ENCODE measurements around the gene FUZ.

FUZ gene

DNA sequence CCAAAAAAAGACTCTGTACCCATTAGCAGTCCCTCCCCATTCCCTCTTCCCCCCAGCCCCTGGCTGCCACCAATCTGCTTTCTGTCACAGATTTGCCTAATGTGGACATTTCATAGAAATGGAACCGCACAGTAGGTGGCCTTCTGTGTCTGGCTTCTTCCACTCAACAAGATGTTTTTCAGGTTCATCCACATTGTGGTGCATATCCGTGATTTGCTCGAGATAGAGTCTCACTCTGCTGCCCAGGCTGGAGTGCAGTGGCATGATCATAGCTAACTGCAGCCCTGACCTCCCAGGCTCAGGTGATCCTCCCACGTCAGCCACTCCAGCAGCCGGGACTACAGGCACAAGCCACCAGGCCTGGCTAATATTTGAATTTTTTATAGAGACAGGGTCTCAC, 25.3 kb downstream of the FUZ start:
- TF ChIP-seq, protein P1, sequence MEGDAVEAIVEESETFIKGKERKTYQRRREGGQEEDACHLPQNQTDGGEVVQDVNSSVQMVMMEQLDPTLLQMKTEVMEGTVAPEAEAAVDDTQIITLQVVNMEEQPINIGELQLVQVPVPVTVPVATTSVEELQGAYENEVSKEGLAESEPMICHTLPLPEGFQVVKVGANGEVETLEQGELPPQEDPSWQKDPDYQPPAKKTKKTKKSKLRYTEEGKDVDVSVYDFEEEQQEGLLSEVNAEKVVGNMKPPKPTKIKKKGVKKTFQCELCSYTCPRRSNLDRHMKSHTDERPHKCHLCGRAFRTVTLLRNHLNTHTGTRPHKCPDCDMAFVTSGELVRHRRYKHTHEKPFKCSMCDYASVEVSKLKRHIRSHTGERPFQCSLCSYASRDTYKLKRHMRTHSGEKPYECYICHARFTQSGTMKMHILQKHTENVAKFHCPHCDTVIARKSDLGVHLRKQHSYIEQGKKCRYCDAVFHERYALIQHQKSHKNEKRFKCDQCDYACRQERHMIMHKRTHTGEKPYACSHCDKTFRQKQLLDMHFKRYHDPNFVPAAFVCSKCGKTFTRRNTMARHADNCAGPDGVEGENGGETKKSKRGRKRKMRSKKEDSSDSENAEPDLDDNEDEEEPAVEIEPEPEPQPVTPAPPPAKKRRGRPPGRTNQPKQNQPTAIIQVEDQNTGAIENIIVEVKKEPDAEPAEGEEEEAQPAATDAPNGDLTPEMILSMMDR (IDR thresholded peaks at IDR 0.05; ENCODE audit: insufficient read depth, low read length, missing control alignments), result no peak
- H3K4me3 ChIP-seq (ENCODE audit: low read depth, low read length), result no peak overlapping the region
- POLR2A ChIA-PET, result no interaction called here
- CTCF ChIA-PET, result no interaction called here
- DNase-seq (ENCODE audit: low read depth, low spot score), result no peak

DNA sequence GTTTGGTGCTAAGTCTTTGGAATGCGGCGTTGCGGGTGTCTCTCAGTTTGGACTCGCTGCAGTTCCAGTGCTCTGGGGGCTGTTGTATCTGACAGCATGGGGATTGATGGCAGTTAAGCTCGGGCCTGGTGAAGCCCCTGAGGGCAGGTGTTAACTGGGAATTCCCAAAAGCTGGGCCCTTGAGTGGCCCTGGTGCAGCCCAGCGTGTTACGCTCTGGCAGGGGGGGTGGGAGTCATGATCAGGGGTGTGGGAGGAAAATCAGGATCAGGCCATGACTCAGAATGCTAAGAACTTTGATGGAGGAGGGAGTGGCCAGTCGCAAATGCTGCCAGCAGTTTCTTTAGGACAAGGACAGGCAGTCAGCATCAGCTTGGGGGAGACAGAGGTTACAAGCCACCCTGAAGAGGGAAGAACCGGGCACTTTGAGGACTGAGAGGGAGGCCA, 26.7 kb downstream of the FUZ start:
- DNase-seq (ENCODE audit: low read depth, low spot score), result no peak
- CTCF ChIA-PET, result interaction anchor here (0.9 to 1.3 kb wide), 3 partner anchors 10 to 105 kb away, joined by 4 to 5 read pairs (median 4); no protein-coding TSS in a partner anchor
- TF ChIP-seq, protein P1 (IDR thresholded peaks at IDR 0.05; ENCODE audit: insufficient read depth, low read length, missing control alignments), result no peak

DNA sequence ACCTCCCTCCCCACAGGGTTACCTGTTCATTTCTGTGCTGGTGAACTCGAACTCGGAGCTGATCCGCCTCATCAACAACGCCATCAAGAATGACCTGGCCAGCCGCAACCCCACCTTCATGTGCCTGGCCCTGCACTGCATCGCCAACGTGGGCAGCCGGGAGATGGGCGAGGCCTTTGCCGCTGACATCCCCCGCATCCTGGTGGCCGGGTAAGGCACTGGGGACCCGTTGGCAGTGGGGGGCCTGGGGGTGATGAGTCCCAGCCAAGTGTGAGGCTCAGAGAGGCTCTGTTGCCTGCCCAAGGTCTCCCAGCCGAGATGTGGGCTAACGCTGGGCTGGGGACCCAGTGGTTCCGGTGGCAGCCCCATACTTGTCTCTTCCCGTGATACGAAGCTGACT, 30.6 kb downstream of the FUZ start:
- POLR2A ChIA-PET, result no interaction called here
- CTCF ChIA-PET, result no interaction called here
- no peak for DNase-seq (ENCODE audit: low read depth, low spot score)
- H3K4me3 ChIP-seq (ENCODE audit: low read depth, low read length), result no peak overlapping the region
- TF ChIP-seq, protein P1 (IDR thresholded peaks at IDR 0.05; ENCODE audit: insufficient read depth, low read length, missing control alignments), result no peak

More for the DNA sequence above, 26.7 kb downstream of the FUZ start:
- POLR2A ChIA-PET, result interaction anchor here (0.5 to 0.8 kb wide), 3 partner anchors 20 to 69 kb away, joined by 3 to 4 read pairs (median 3); partner anchors contain the start of genes AP2A1 and TSKS
- no peak overlapping the region for H3K4me3 ChIP-seq (ENCODE audit: low read depth, low read length)

DNA sequence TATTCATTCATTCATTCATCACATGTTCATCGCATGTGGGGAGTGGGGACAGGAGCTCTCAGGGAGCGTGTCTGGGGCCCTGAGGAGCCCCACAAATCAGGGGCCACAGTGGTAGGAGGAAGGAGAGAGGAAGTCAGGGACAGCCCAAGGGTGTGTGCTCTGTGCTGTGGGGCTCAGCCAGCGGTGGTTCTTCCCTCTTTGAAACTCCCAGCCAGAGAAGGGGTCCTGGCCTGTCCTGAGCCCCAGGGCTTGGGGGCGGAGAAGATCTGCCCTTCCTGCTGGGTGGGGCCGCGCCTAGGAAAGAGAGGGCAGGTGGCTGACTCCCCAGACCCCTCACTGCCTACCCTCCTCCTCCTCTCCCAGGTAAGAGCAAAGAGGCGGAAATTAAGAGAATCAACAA, 31.7 kb downstream of the FUZ start:
- H3K4me3 ChIP-seq (ENCODE audit: low read depth, low read length), result no peak overlapping the region
- TF ChIP-seq, protein P1 (IDR thresholded peaks at IDR 0.05; ENCODE audit: insufficient read depth, low read length, missing control alignments), result no peak
- no peak for DNase-seq (ENCODE audit: low read depth, low spot score)
- ChIA-PET CTCF (no interaction called here), POLR2A (no interaction called here)

DNA sequence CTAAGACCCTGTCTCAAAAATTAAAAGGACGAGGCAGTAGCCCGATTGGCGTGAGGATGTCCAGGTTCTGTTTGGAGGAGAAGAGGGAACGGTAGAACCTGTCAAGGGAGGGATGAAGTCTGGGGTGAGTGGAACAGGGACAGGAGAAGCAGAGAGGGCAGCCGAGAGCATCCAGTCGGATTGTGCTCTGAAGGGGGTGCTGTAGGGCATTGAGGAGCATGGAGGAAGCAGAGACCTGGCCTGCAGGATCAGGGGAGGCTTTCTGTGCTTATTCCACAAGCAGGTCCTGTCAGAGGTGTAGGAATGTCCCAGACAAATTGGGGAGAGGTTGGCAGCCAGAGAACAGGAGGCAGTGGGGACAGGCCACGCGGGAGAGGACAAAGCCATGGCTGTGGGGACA, 32.2 kb downstream of the FUZ start:
- CTCF ChIA-PET, result no interaction called here
- TF ChIP-seq, protein P1 (IDR thresholded peaks at IDR 0.05; ENCODE audit: insufficient read depth, low read length, missing control alignments), result no peak
- no peak for DNase-seq (ENCODE audit: low read depth, low spot score)
- POLR2A ChIA-PET, result no interaction called here
- no peak overlapping the region for H3K4me3 ChIP-seq (ENCODE audit: low read depth, low read length)

DNA sequence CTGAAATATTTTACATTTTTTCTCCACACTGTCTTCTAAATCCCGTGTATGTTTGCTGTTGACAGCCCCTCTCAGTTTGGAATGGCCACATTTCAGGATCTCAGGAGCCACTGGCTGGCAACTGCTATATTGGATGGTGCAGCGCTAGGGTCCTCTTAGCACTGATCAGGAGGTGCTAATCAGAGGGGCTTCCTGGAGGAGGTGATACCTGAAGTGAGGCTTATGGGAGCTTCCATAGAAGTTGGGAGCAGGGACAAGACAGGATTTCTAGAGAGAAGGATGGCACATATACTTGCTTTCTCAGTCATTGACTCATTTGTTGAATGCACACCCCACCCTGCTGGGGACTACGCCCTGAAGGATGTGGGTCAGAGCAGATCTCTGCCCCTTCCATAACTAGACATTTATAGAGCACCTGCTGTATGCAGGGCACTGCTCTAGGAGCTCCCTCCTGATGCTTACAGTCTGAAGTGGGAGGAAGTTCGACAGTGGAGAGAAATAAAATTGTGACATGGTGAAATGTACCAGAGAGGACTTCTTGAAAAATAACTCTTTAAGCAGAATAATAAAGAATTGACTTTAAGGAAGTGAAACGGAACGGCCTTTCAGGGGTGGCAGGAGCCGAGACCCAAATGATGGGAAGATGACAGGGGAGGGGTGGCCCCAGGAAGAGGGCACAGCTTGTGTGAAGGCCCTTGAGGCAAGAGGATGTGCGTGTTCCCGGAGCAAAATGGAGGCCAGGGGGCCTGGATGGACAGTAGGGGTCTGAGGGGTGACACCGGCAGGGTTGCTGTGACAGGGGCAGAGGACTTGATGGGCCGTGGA, 33.1 kb downstream of the FUZ start:
- no peak for DNase-seq (ENCODE audit: low read depth, low spot score)
- ChIA-PET POLR2A (interaction anchor here (0.6 kb wide), 1 partner anchor 14 kb away, joined by 3 read pairs; no protein-coding TSS in a partner anchor), CTCF (no interaction called here)
- TF ChIP-seq, protein P1 (IDR thresholded peaks at IDR 0.05; ENCODE audit: insufficient read depth, low read length, missing control alignments), result no peak
- H3K4me3 ChIP-seq (ENCODE audit: low read depth, low read length), result no peak overlapping the region
